Measurements from ENCODE around the gene IGFBP7.

The IGFBP7 gene

GRCh38 chr4:57034520-57034919, 75.7 kb downstream of the IGFBP7 start:
- no peak for DNase-seq

GRCh38 chr4:57023104-57023503, 87.1 kb downstream of the IGFBP7 start:
- DNase-seq, result no peak

- DNase-seq, result no peak
Observed at GRCh38 chr4:57020467-57021101, 89.6 kb downstream of the IGFBP7 start.

- DNase-seq, result no peak
Observed at GRCh38 chr4:57018980-57019379, 91.2 kb downstream of the IGFBP7 start.

- DNase-seq, result no peak
Observed at GRCh38 chr4:57013543-57014120, 96.6 kb downstream of the IGFBP7 start.

- no peak for DNase-seq
Observed at GRCh38 chr4:56999751-57000150, 110.4 kb downstream of the IGFBP7 start.

- no peak for DNase-seq
Observed at GRCh38 chr4:56995525-56995924, 114.7 kb downstream of the IGFBP7 start.

GRCh38 chr4:56990109-56990905, 119.9 kb downstream of the IGFBP7 start:
- no peak for DNase-seq

- DNase-seq, result no peak
Observed at GRCh38 chr4:56986952-56987351, 123.2 kb downstream of the IGFBP7 start.

- no peak for DNase-seq
Observed at GRCh38 chr4:56986192-56986591, 124.0 kb downstream of the IGFBP7 start.

- DNase-seq, result no peak
Observed at GRCh38 chr4:56981795-56982201, 128.4 kb downstream of the IGFBP7 start.
